ENCODE results near the gene HES2. TPM values are rescaled to one million over a fixed set of nuclear protein-coding genes. Genes with fewer than 3 reads are reported as not detected.
A peak's percentile ranks its signal among the peaks of the same experiment; 100 is the strongest.

HES2 gene
- total and polyA plus RNA-seq, 11 donors: 0.04 to 0.14 (median 0.12) TPM; not detected in 8

GRCh38 chr1:6427441-6428390 is 8.0 kb upstream of the HES2 start:
- H3K27ac ChIP-seq: no peak overlapping the region
- H3K27me3 ChIP-seq: peaks cover 37 to 74% (median 56%) of the 10 kb centered on the region in 9 donors
- TF ChIP-seq CTCF (IDR thresholded peaks at IDR 0.05): no peak
- no peak for TF ChIP-seq POLR2A (IDR thresholded peaks at IDR 0.05)
- no peak overlapping the region for H3K4me3 ChIP-seq
- peaks cover 4 to 35% (median 17%) of the 10 kb centered on the region in 12 donors for H3K4me1 ChIP-seq
- H3K36me3 ChIP-seq: no peaks in the 10 kb centered on the region
- DNase-seq (no peak), ATAC-seq (no peak)
- 83 to 84% (median 84%) methylated on average over 24 to 26 of the region's 26 CpGs for WGBS, 4 donors
- intact Hi-C loops (cut with DNase I): no loop called here
- H3K9me3 ChIP-seq: no peaks in the 10 kb centered on the region

GRCh38 chr1:6426972-6427350 is 7.2 kb upstream of the HES2 start:
- Histone ChIP-seq H3K9me3 (no peaks in the 10 kb centered on the region), H3K4me1 (peaks cover 4 to 36% (median 18%) of the 10 kb centered on the region in 12 donors), H3K27me3 (peaks cover 37 to 81% (median 64%) of the 10 kb centered on the region in 9 donors), H3K27ac (no peak overlapping the region), H3K36me3 (no peaks in the 10 kb centered on the region), H3K4me3 (no peak overlapping the region)
- intact Hi-C loops (cut with DNase I): no loop called here
- ATAC-seq (no peak), DNase-seq (no peak)
- TF ChIP-seq POLR2A (IDR thresholded peaks at IDR 0.05): no peak
- 82 to 89% (median 85%) methylated on average over 10 of the region's 10 CpGs for WGBS, 4 donors

- no peak overlapping the region for H3K27ac ChIP-seq
- intact Hi-C loops (cut with DNase I): no loop called here
- WGBS, 4 donors: 78 to 97% (median 90%) methylated on average over 6 to 9 of the region's 9 CpGs
- no peak for DNase-seq
- H3K4me3 ChIP-seq: no peak overlapping the region
- H3K36me3 ChIP-seq: no peaks in the 10 kb centered on the region
- no peaks in the 10 kb centered on the region for H3K9me3 ChIP-seq
- TF ChIP-seq CTCF (IDR thresholded peaks at IDR 0.05) (no peak), POLR2A (IDR thresholded peaks at IDR 0.05) (no peak)
- no peak for ATAC-seq
- peaks cover 37 to 87% (median 69%) of the 10 kb centered on the region in 9 donors for H3K27me3 ChIP-seq
- H3K4me1 ChIP-seq: peaks cover 4 to 36% (median 18%) of the 10 kb centered on the region in 12 donors
These were observed 6.7 kb upstream of the HES2 start for GRCh38 chr1:6426277-6426971.

- H3K4me3 ChIP-seq: peak overlapping the region in 1 of 12 donors; percentile 6
- no peak for DNase-seq
- H3K36me3 ChIP-seq: no peaks in the 10 kb centered on the region
- intact Hi-C loops (cut with DNase I): no loop called here
- H3K9me3 ChIP-seq: no peaks in the 10 kb centered on the region
- no peak for ATAC-seq
- 77 to 82% (median 81%) methylated on average over 6 of the region's 6 CpGs for WGBS, 4 donors
- no peak for TF ChIP-seq CTCF (IDR thresholded peaks at IDR 0.05)
- H3K27ac ChIP-seq: no peak overlapping the region
- H3K4me1 ChIP-seq: peaks cover 4 to 38% (median 20%) of the 10 kb centered on the region in 12 donors
- H3K27me3 ChIP-seq: peaks cover 41 to 91% (median 76%) of the 10 kb centered on the region in 9 donors
These were observed 5.9 kb upstream of the HES2 start for GRCh38 chr1:6425658-6426057.

Data from heart left ventricle (tissue), 16 donors.